GM21723 (cell line): ENCODE measurements around the gene SLC16A6.
"Not testable (repeated sequence)": the region's sequence is repeated elsewhere in the genome, so short reads cannot be mapped to it uniquely, and the experiment has no call there.

Experiments
- ATAC-seq: cut with Tn5 transposase; IDR thresholded peaks from one replicate; pipeline ENCODE4 v1.9.1; 2021; ENCODE audit warnings: mild to moderate bottlenecking, moderate library complexity; ENCODE audit not compliant: unreplicated experiment

The SLC16A6 gene

DNA sequence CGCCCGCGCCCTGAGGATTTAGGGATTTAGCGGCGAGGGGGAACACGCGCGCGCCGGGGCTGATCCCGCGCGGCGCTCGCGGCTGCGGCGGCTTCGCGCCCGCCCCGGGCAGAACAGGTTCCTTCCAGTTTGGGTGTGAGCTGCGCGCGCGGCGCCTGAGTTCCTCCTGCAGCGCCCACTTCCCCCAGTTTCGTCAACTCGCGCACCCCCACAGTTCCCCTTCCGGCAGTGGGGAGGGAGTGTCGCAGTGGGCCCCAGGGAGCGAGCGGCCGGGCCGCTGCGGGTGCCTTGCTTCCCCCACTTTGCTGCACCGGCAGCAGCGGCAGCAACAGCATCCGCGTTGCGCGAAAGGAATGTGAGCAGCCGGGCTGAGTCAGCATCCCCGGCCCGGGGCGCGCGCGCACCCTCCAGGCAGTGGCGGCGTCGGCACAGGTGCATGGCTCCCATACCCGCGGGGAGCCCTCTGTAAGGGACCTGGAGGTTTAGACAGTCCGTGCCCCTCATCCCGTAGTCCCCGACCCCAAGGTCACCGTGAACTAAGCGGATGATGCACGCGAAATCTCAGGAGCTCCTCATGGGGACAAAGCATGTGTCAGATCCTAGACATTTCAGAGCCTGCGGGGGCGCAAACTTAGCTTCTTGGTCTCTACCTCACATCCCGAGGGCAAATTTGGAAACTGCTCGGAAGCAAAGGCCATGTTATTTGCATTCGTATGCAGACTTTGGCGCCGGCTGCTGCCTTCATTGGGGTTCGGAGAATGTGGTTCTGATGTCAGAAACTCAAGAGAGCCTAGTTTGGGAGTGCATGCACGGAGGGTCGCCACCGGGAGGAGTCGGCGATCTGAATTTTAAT is 1.1 kb upstream of the SLC16A6 start:
- peak; percentile 57 for ATAC-seq

DNA sequence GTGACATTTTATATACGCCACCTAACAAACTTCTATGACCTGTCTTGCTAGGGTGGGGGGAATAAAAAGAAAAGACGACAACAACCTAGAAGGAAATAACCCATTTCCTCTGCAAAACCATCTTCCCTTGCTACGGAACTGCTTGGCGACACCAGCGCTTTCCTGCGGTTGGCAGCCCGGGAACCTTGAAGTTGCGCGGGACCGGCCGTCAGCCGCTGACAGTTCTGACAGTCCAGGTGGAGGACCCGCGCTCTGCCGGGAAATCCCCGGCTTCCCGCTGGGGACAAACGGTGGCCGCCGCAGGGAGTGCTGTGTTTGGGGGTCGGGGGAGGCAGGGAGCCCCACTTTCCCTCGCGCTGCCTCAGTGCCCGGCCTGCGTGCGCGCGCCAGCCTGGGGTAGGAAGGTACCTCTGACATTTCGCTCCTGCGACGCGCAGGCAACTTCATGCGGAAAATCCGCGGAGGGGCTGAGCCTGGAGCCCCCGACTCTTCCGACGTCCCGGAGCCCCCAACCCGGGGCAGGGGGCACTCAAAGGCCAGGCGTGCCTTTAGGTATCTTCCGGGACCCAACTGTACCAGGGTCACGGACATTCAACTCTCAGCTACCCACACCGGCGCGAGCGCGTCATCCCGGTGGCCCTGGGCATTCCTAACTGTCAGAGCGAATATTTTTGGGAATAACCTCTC is 516 bp downstream of the SLC16A6 start:
- ATAC-seq, result no peak

- no peak for ATAC-seq
Measured at GRCh38 chr17:68289936-68290267, 1.0 kb downstream of the SLC16A6 start.

DNA sequence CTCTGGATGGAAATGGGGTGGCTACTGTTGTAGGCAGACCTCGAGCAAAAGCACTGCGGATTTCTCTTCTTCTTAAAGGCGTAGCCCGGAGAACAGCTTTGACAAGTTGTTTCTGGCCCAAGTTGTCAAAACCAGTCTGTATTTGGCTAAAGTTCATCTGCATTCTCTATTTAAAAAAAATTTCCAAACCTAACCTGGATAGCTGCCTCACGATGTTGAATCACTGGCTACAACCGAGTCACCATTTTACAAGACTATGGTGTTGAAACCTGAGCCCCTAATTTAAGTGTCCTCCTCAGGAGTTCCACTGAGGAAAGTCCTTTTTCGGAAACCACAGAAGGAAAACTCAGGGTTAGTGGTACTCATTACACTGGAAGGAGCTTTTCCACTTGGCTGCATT is 1.5 kb downstream of the SLC16A6 start:
- ATAC-seq, result no peak

- ATAC-seq, result no peak
Measured at GRCh38 chr17:68288804-68289203, 2.1 kb downstream of the SLC16A6 start.

GRCh38 chr17:68288375-68288774 is 2.6 kb downstream of the SLC16A6 start:
- peak; percentile 20 for ATAC-seq

DNA sequence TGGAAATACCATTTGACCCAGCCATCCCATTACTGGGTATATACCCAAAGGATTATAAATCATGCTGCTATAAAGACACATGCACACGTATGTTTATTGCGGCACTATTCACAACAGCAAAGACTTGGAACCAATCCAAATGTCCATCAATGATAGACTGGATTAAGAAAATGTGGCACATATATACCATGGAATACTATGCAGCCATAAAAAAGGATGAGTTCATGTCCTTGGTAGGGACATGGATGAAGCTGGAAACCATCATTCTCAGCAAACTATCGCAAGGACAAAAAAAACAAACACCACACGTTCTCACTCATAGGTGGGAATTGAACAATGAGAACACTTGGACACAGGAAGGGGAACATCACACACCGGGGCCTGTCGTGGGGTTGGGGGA is 9.0 kb downstream of the SLC16A6 start:
- not testable (repeated sequence) for ATAC-seq

GRCh38 chr17:68277807-68278206 is 13.1 kb downstream of the SLC16A6 start:
- ATAC-seq, result no peak

DNA sequence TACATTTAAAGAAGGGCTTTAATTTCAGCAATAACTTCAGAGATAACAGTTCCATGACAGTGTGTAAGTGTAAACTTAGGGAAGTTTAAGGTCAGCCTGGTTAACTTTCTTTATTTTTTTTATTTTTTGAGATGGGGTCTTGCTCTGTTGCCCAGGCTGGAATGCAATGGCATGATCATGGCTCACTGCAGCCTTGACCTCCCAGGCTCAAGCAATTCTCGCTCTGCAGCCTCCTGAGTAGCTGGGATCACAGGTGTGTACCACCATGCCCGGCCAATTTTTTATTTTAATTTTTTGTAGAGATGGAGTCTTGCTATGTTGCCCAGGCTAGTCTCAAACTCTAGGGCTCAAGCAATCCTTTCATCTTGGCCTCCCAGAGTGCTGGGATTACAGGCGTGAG is 14.6 kb downstream of the SLC16A6 start:
- not testable (repeated sequence) for ATAC-seq

DNA sequence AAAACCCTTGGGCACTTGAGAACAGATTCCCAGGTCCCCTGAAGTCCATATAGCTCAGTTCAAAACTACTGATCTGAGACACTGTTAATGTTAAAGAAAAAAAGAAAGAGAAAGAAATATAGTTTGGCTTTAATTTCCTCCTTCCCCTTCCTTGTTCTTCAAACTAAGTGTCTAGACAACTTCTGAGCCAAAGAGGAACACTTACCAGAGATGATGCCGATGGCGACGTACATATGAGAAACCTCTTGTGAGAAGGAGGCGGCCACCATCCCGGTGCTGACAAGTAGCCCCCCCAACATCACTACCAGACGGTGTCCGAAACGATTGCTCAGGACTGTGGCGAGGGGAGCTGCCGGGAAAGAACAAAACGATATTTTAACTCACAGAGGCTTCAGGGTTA is 17.2 kb downstream of the SLC16A6 start:
- ATAC-seq, result no peak

DNA sequence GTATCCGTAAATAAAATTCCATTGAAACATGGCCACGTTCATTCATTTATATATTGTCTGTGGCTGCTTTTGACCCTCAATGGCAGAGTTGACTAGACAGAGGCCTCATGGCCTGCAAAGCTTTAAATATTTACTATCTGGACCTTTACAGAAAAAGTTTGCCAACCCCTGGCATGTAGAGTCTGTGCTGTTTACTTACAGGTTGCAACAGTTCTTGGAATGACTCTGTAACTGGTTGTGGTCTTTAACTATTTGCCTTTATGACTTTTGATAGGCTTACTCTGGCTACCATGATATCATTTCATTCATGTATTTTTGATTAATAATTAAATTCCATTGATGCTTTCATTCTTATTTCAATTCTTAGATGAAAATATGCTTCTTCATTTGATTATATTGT is 25.1 kb downstream of the SLC16A6 start:
- ATAC-seq, result not testable (repeated sequence)

- ATAC-seq, result peak; percentile 36
Measured at GRCh38 chr17:68263101-68263681, 27.7 kb downstream of the SLC16A6 start.

DNA sequence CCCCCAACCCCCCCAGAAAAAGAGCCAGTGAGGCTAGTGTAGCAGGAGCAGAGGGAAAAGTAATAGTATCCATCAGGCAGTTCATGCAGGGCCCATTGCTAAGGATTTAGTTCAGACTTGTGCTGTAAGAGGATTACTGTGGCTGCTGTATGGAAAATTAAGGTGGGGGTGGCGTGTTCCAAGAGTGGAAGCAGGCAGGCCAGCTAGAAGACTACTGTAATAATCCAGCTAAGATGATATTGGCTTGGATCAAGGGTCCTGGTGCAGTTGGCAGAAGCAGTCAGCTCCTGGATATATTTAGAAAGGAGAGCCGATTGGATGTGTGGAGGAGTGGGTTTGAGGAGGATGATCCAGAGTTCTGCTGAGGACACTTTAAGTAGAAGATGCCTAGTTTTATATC is 28.5 kb downstream of the SLC16A6 start:
- not testable (repeated sequence) for ATAC-seq

- no peak for ATAC-seq
Measured at GRCh38 chr17:68260051-68260762, 30.7 kb downstream of the SLC16A6 start.

DNA sequence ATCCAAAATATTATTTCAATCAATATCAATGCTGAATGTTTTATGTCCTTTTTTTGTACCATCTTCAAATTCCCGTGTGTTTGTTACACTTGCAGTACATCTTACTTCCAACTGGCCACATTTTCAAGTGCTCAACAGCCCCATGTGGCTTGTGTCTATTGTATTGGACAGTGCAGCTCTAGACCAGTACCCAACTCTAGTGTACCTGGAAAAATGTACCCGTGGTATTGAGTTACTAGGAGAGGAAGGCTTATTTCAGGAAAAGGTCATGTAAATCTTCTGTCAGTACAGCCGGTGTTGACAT is 31.3 kb downstream of the SLC16A6 start:
- not testable (repeated sequence) for ATAC-seq

DNA sequence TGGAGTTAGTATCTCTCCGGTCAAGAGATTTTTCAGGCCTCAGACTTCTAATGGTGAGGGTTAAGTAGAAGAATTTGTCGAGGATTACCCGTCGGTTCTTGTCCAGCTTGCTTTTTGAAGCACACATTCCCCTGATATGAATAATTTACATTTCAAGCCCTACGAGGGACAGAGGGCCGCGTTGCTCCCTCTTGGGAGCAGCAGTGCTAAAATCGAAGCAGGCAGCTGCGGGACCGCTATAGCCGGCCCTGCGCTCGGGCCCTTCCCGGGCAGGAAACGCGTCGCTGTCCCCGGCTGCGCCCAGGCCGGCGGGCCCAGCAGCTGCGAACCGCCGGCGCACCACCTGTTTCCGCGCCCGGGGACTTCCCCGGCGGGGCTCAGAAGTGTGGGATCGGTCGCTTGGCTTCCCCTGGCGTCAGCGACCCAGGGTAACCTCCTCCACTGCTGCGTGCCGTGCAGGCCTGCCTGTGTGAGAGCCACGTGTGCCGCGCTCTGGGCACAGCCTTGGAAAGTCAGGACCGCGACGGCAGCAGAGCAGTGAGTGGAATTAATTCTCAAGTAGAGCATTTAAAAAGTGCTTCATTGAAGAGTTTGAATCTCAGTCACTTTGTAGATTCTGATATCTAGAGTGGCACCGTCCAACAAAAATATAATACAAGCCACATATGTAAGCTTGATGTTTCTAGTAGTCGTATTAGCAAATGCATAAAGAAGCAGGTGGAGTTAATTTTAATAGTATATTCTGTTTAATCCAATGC is 31.9 kb downstream of the SLC16A6 start:
- ATAC-seq, result peak; percentile 91

DNA sequence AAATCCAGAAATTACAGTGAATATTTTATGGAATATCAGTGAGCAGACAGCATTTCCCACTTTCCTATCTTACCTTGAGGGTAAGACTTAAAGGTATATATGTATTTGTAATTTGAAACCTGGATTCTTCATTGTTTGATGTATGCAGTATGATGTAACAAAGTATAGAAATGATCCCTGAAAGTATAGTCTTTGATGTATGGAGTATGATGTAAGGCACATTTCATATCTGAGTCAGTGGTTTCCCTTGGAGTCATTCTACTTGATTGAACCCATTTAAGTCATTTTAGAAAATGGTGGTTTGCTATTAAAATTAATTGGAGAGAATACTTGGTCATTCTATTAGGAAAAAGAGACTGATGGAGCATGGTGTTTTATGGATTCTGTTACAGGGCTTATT is 33.0 kb downstream of the SLC16A6 start:
- ATAC-seq, result no peak

GRCh38 chr17:68256701-68257100 is 34.2 kb downstream of the SLC16A6 start:
- not testable (repeated sequence) for ATAC-seq

DNA sequence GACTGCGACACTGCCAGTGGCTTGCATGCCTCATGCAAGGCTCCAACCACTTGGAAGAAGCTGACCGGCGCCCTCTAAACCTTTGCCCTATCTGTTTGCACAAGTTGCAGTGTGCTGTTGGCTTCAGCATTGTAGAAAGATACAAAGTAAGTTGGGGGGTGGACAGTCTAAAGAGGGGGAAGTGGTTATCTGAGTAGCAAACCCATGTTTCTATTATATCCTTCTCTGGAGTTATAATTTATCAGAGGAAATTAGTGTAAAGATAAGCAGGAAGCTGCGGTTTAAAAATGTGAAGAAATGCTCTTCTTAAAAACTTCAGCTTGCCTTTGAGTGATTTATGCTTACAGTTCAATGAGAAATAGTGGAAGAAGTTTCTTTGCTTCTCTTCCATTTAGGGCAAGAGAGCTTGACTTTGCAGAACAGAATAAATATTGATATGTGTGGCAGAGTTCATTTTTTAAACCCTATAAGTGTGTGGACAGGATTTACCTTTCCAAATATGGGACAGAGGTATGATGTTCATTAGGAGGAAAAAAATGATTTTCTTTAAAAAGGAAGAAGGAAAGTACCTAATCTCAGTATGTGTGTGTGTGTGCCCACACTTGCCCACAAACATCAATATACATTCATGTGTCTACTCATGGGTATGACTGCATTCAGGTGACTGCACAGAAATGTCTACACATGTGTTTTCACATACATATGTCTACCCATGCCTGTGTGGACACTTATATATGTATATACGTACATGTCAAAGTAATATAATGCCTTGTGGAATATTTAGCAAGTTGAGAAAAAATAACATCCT is 35.0 kb downstream of the SLC16A6 start:
- ATAC-seq, result no peak

- ATAC-seq, result no peak
Measured at GRCh38 chr17:68255151-68255550, 35.8 kb downstream of the SLC16A6 start.
